ENCODE data around the gene ROR2.
"Not testable (repeated sequence)": the region's sequence is repeated elsewhere in the genome, so short reads cannot be mapped to it uniquely, and the experiment has no call there.

Gene ROR2

DNA sequence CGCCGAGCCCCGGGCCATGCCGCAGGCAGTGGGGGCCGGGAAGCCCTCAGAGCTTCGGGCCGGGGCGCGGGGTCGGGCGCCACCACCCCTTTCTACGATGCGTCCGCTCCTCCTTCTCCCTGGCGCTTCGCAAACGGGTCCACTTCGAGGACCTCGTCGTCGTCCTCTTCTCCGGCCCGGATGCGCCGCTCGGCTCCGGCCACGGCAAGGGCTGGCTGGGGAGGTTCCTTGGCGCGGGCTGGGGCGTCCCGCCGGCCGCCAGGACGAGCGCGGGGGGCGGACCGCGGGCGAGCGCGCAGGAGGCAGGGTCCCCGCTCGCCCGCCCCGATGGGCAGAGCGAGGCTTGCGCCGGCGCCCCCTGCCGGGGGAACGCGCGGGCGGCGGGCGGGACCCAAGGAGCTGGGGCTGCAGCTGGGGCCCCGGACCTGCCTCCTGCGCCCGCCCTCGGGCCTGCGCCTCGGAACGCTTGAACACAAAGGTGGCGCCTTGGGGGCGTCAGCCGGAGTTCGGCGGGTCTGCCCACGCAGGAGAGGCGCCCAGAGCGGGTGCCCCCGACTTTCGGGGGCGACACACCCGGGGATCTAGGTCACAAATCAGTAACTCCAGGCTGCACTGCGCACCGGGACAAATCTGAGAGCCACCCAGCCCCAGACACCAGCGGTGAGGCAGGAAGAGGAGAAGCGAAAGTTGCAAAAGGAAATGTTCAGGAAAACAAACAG is at the start of gene ROR2:
TSS of gene ROR2 (minus strand) at position 283 of the 719 bp plus-strand sequence.
- FAIRE-seq (peak; percentile 20), DNase-seq (ENCODE audit: low spot score) (peak; percentile 92)

DNA sequence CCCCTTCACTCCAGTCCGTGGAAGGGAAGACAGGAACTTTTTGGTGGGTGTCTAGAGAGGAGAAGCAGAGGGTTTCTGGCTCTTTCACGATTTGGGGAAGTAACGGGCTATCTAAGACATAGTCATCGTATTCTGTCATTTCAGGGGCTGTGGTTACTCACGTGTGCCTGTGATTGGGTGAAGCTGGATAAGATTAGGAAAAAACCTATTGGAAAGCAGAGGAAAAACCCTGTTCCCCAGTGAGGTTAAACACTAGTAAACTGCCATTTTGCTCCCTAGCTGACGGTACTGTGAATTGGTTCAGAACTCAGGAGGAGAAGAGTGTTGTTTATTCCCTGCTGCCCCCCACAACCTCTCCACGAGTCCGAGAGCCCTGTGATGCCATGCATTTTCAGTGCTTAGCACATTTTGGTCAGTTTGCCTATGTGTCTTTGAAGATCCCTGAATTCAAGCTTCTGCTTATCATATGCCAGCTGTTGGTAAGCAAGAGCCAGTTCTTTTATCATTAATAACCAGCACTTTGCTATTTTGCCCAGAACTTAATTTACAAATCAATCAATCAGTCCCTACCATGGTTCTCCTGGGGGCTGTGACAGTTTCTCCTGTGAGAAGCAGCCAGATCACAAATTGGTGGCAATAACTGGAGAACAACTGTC is 45.1 kb upstream of the ROR2 start:
- DNase-seq (ENCODE audit: low spot score) (no peak), FAIRE-seq (no peak)

DNA sequence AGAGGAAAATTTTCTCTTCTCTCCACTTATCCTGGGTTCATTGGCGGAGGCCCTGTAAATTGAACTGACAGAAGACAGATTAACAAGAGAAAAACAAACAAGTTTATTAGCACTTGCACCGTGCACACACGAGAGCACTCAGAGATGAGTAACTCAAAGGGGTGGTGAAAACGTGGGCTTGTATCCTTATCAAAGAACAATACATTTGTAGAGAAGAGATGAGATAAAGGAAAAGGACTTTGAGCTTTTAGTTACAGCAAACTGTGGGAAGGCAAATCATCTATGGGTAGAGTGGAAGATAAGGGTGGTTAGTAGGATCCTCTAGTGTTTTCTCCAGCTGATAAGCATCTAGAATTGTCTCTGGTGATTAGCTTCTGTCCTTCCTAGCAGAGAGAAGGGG is 44.4 kb upstream of the ROR2 start:
- no peak for DNase-seq (ENCODE audit: low spot score)
- no peak for FAIRE-seq

DNA sequence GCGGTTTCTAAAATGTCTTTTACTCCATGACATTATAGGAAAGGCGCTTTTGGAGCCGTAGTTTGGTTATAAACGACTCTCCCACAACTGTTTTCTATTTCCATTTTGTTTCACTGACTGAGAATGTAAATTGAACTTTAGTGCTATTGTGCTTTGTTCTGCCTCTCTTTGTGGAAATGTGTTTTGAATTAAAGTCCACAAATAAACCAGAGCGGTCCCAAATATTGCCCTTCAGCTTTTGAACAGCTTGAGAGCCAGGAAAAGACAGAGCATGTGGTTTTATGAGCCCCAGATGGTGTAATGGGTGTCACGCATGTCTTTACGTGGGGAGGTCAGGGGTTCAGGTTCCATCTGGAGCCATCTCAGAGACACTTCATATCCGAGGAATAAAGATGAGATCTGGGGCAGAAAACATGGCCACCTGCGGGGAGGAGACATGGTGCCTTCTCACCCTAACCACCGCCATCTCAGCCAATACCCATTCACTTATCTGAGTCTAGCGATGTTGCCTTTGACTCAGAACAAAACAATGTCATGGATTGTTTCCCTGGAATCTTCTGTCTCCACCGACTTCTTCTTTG is 42.5 kb upstream of the ROR2 start:
- no peak for FAIRE-seq

DNA sequence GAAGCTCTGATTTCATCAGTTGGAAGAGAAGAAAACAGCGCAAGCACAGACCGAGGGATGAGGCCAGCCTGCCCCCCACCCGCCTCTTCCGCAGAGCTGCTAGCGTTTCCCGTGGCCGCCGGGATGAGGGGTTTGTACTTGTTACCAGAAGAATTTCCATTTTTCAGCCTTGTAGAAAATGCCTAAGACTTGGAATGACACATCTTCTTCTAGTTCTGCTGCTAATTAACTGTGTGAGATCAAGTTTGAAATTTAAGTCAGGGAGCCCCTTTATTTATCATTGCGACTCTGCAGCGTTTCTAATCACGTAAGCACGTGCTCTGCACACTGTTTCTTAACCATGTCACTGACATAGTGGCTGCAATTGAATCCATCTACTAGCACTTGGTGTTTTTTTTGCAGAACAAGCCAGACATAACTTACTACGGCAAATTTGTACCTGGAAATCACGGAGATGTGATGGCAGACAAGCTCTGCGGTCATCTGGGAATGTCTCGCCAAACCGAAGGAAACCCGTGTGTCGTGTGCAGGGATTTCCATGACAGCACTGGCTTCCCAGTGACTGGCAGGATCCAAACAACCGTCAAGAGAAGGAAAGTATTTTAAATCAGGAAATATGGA is 41.8 kb upstream of the ROR2 start:
- DNase-seq (ENCODE audit: low spot score) (no peak), FAIRE-seq (no peak)

More for the DNA sequence above, 42.5 kb upstream of the ROR2 start:
- no peak for DNase-seq (ENCODE audit: low spot score)

DNA sequence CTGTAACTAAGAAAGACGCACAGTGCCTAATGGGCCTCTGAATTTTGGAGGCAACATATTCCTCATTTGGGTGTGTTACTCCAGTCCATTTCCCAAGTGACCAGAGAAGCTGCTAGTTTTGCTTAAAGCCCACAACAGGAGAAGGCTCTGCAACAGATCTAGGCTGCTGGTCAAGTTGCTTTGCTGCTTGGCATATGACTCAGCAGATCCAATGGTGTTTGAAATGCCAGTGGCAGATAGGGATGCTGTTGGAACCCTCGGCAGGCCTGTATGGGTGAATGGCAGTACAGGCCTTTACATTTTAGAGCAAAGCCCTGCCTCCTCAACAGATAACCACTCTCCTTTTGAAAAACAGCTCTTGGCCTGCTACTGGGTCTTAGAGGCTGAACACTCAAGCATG is 36.2 kb upstream of the ROR2 start:
- FAIRE-seq (no peak), DNase-seq (ENCODE audit: low spot score) (no peak)

DNA sequence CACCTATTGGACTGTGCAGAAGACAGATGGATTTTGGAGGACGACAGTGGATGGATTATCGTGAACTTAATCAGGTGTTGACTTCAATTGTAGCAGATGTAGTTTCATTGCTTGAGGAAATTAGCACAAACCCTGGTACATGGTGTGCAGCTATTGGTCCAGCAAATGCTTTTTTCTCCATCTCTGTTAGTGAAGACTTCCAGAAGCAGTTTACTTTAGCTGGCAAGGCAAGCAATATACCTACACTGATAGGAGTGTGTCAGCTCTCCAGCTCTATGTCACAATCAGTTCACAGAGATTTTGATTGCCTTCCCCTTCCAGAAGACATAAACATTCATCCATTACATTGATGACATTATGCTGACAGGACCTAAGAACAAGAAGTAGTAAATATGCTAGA is 35.7 kb upstream of the ROR2 start:
- no peak for DNase-seq (ENCODE audit: low spot score)
- FAIRE-seq: no peak

DNA sequence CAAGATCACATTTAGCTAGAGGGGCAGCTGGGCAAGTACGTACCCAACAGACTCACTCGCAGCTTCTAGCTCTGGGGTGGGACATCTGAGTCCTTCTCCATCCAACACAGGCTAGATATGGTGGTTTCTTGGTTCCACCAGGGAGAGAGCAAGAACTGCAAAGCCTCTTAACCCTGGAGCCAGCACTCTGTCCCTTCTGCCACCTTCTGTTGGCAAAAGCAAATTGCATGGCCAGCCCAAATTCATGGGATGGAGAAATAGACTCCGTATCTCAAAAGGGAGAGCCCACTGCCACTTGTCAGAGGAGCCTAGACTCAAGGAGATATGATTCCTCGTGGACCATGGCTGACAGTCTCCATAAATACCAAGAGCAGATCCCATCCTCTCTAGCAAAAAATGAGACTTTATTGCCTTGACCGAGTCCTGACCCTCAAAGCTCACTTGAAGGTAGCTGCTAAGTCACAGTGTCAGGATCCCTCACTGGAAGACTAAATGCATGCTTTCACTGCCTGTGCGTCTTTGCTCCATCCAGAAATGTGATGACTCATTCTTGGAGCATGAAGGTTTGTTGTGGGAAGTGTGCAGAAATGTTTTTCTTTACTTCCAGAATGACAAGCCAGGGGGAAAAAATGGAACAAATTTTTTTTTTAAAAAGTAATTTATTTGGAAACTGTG is 28.8 kb upstream of the ROR2 start:
- DNase-seq (ENCODE audit: low spot score) (peak; percentile 78), FAIRE-seq (no peak)

DNA sequence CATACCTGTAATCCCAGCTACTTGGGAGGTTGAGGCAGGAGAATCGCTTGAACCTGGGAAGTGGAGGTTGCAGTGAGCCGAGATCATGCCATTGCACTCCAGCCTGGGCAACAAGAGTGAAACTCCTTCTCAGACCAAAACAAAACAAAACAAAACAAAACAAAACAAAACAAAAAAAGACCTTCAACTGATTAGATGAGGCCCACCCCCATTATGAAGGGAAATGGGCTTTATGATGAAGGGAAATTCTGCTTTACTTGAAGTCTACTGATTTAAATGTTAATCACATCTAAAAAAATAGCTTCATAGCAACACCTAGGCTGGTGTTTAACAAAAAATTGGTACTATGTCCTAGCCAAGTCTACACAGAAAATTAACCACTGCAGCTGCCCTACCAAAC is 25.2 kb upstream of the ROR2 start:
- not testable (repeated sequence) for DNase-seq (ENCODE audit: low spot score); FAIRE-seq

DNA sequence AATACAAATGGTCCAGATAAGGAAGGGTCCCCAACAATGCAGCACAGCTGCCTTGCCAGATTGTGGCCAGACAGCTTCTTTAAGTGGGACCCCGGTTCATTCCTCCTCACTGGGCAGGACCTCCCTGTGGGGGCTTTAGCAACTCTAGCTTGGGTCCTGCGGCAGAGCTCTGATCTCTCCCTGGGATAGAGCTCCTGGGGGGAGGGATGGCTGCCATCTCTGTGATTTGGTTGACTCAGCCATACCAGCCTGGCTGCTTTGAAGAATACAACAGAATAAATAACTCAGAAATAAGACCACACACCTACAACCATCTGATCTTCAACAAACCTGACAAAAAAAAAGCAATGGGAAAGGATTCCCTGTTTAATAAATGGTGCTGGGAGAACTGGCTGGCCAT is 22.7 kb upstream of the ROR2 start:
- no peak for FAIRE-seq
- DNase-seq (ENCODE audit: low spot score): no peak

DNA sequence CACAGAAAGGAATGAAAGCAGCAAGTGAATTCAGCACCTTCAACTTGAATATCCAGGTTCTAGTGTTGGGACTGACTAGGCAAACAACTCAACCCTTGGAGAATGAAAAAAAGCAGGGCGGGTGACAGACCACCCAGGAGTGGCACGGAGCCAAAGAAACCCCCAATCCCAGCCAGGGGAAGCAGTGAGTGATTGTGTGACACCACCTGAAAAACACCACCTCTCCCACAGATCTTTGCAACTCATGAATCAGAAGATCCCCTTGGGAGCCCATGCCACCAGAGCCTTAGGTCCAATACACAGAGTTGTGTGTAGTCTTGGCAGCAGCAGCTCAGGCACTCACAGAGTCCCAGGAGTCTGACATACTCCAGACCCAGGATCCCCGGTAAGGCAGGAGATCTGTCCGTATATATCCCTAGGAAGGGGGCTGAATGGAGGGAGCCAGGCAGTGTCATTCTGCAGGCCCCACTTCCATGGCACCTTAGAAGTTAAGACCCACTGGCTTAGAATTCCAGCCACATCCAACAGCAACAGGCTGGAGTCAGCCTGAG is 22.1 kb upstream of the ROR2 start:
- no peak for FAIRE-seq
- DNase-seq (ENCODE audit: low spot score): no peak

DNA sequence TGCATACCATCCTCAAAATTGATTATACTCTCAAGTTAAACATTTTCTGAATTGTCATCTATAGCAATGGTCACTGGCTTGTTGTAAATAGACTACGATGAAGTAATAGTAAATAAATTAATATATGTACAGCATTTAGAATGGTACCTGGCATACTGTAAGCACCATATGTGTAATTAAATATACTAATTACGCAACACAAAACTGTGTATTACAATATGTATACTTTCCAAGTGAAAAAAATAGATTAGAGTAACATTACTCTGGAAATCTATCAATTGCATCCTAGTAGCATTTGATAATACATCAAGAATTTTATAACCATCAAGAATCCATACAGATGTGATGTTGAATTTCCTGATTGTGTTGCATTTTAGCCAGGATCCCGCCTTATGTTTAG is 17.2 kb upstream of the ROR2 start:
- no peak for DNase-seq (ENCODE audit: low spot score)
- no peak for FAIRE-seq

DNA sequence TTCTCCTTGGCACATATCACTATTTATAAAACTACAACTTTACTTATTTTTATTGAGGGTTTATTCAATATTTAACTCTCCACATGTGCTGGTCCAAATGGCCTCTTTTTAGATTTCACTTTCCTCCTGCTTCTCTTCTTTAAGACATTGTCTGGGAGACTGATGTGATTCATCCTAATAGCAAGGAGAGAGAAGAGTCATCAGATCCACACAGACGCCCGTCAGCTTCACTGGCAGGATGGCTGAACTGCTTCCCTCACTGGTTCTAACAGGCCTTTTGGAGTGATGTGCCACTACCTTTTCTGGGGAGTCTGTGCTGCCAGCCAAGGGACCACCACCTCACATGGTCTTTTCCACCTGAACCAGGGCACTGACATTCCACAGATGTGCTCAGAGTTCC is 16.5 kb upstream of the ROR2 start:
- no peak for FAIRE-seq
- DNase-seq (ENCODE audit: low spot score): no peak

DNA sequence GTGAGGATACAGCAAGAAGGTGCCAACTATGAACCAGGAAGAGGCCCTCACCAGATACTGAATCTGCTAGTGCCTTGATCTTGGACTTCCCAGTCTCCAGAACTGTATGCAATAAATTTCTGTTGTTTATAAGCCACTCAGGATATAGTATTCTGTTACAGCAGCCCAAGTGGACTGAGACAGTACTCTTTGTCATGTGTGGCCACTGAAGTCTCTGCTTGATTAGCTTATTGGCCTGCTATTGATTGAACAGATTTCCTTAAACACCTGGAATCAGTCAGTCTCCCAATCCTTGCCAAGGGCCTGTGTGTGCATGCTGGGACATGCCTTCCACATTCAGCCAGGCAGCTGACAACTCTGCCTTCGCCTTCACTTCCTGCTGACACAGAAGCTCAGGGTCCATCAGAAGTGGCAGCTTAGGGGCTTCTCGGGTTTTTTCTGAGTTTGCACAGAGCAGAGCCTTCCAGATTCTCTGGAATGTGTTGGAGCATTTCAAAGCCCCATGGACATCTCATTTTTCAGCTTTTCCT is 13.7 kb upstream of the ROR2 start:
- FAIRE-seq (no peak), DNase-seq (ENCODE audit: low spot score) (no peak)

DNA sequence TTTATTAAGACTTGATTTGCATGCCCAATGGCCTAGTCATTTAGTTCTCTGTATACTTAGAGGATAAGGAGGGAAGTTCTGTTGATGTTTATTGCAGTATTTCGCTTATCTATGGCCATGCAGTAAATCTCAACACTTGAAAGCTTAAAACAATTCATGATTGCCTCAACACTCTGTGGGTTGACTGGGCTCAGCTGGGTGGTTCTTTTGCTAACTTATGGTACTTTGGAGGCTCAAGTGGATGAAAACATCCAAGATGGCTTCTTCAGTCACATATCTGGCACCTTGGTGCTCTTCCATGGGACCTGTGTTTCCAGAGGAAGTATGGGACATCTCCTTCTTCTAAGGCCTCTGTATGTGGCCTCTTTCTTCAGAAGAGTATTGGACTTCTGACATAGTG is 10.3 kb upstream of the ROR2 start:
- FAIRE-seq (no peak), DNase-seq (ENCODE audit: low spot score) (no peak)

DNA sequence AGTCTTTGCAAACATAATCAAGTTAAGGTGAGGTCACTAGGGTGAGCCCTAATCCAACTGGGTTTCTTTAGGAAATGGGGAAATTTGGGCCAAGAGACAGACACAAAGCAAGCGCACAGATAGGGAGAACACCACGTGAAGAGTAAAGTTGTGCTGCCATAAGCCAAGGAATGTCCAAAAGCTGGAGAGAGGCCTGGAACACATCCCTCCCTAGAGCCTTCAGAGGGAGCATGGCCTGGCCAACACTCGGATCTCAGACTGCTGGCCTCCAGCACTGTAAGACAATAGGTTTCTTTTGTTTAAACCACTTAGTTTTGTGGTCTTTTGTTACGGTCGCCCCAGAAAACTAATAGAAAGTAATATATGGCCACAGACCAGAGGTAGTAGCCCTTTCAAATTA is 8.1 kb upstream of the ROR2 start:
- DNase-seq (ENCODE audit: low spot score) (no peak), FAIRE-seq (no peak)

DNA sequence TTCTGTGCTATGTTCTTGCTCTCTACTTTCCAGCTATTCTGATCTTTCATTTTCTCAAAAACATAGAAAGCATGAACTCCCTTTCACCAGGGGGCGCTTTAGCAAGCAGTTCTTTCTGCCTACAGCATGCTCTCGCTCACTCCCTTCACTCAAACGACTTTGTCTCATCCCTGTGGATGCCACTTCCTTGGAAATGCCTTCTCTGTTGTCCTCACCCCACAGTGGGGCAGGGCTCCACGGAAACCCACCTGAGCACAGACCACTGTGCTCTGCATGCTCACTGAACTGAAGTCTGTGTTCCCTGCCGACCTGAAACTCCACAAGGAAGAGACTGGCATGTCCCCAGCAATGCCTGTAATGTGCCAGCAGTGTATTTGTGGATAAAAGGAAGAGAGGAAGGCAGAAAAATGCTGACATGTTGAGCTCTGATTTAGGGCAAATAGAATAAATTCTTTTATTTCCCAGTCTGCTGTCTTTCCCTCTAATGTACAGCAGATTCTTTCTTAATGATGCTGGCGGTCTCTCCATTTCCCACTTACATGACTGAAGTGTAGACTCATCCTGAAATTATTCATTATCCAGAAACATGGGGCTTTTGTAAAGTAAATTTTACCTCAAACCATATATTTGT is 4.9 kb upstream of the ROR2 start:
- DNase-seq (ENCODE audit: low spot score) (peak; percentile 71), FAIRE-seq (no peak)

DNA sequence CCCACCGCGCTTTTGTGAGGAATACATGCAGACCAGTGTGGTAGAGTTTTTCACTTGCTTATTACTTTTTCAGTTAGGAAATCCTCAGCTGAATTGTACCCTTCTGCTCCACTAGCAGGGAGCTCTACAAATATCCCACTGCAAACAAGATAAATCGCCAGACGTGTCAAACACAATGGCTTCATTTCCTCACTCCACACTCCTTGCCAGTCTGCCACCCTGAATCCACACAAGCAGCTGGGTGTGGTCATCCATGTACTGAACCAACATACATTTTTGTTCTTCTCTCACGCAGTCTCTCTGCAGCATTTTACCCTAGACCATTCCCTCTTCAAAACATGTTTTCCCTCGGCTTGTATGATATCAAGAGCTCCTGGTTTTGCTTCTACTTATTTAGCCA is 3.7 kb upstream of the ROR2 start:
- FAIRE-seq (no peak), DNase-seq (ENCODE audit: low spot score) (no peak)

DNA sequence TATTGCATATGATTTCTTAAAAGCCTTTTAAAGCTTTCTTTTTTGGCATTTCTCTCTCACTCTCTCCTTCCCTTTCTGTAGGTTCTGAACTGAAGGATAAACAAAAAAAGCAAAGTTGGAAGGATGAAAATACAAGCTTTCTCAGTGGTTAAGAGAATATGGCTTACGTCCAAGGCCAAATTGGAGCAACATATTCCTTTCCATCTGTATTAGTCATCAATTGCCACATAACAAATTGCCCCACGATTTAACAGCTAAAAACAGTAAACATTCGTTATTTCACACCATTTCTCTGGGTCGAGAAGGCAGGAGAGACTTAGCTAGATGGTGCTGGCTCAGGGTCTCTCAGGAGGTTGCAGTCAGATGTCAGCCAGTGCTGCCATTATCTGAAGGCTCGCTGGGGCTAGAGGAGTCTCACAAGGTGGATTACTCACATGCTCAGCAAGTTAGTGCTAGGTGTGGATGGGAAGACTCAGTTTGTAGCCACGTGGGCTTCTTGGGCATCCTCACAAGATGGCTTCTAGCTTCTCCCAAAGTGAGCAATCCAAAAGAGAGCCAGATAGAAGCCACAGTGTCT is 2.0 kb upstream of the ROR2 start:
- no peak for DNase-seq (ENCODE audit: low spot score)
- FAIRE-seq: no peak

DNA sequence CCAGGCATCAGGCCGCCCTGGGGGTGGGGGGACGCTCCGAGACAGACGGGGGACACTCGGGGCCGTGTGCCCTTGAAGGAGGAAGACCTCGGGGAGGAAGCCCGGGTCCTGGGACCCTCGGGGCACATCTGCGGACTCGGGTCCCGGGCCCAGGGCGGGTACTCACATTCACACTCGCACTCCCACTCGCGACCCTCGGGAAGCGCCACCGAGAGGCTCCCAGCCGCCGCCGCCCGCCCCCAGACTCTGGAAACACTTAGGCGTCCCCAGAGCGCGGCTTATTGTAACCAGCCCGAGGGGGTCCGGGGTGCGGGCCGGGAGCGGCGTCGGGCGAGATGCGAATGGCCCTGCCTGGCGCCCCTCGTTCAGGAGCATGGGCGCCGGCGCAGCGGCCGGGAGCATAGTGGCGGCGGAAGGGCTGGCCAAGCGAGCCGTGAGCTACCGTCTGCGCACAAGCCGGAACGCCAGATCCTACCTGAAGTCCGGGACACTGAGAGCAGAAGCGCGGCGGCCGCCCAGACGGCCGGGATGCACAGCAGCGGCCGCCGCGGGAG is 559 bp downstream of the ROR2 start:
- FAIRE-seq (no peak), DNase-seq (ENCODE audit: low spot score) (no peak)
